Activated T-cell treated with anti-CD3 and anti-CD28 coated beads, Interleukin-2, amount 50 U/mL, for 24 hours (primary cell): ENCODE data around the gene ASPG.

ENCODE experiments used
- DNase-seq: peaks from one replicate; pipeline ENCODE4 v3.0.0-alpha.2; 2020
- H3K27ac Mint-ChIP-seq: 2 replicates; pipeline ENCODE4 v1.8.0; 2020; ENCODE audit warnings: mild to moderate bottlenecking, mixed read lengths
- H3K27me3 Mint-ChIP-seq: 2 replicates; pipeline ENCODE4 v1.8.0; 2020; ENCODE audit warnings: mixed read lengths
- H3K36me3 Mint-ChIP-seq: 2 replicates; pipeline ENCODE4 v1.8.0; 2020; ENCODE audit warnings: low read depth, mixed read lengths
- H3K4me1 Mint-ChIP-seq: 2 replicates; pipeline ENCODE4 v1.8.0; 2020; ENCODE audit warnings: low read depth, mixed read lengths
- H3K4me3 Mint-ChIP-seq: 2 replicates; pipeline ENCODE4 v1.8.0; 2020; ENCODE audit warnings: mild to moderate bottlenecking, moderate library complexity, mixed read lengths
- H3K9me3 Mint-ChIP-seq: 2 replicates; pipeline ENCODE4 v1.8.0; 2020; ENCODE audit warnings: mixed read lengths

Gene ASPG

GRCh38 chr14:104136472-104137296, 51.2 kb downstream of the ASPG start:
- DNase-seq = peak; percentile 48
- Mint-ChIP-seq H3K27me3 (peaks cover 68% of the 10 kb centered on the region), H3K36me3 (no peaks in the 10 kb centered on the region), H3K9me3 (no peaks in the 10 kb centered on the region), H3K27ac (no peak overlapping the region), H3K4me1 (peaks cover 13% of the 10 kb centered on the region), H3K4me3 (peak overlapping the region; percentile 52)

GRCh38 chr14:104137297-104138097, 52.0 kb downstream of the ASPG start:
- H3K9me3 Mint-ChIP-seq = no peaks in the 10 kb centered on the region
- H3K27me3 Mint-ChIP-seq = peaks cover 60% of the 10 kb centered on the region
- H3K4me3 Mint-ChIP-seq = peak overlapping the region; percentile 52
- H3K27ac Mint-ChIP-seq = no peak overlapping the region
- peaks cover 13% of the 10 kb centered on the region for H3K4me1 Mint-ChIP-seq
- DNase-seq = peak; percentile 83
- H3K36me3 Mint-ChIP-seq = no peaks in the 10 kb centered on the region

- peak; percentile 66 for DNase-seq
- no peaks in the 10 kb centered on the region for H3K9me3 Mint-ChIP-seq
- no peaks in the 10 kb centered on the region for H3K36me3 Mint-ChIP-seq
- peak within 1 kb of the TSS; percentile 52 for H3K4me3 Mint-ChIP-seq
- no peak within 1 kb of the TSS for H3K27ac Mint-ChIP-seq
- peaks cover 13% of the 10 kb centered on the region for H3K4me1 Mint-ChIP-seq
- H3K27me3 Mint-ChIP-seq = peaks cover 56% of the 10 kb centered on the region
Observed at GRCh38 chr14:104138098-104138717, 52.7 kb downstream of the ASPG start, which contains the start of gene KIF26A. Gene KIF26A, plus strand, starts transcription at chr14:104138587. Its CDS starts 136 bp downstream, at chr14:104138723.

GRCh38 chr14:104138718-104139459, 53.4 kb downstream of the ASPG start:
- no peak for DNase-seq
- H3K9me3 Mint-ChIP-seq = no peaks in the 10 kb centered on the region
- H3K27me3 Mint-ChIP-seq = peaks cover 49% of the 10 kb centered on the region
- H3K4me1 Mint-ChIP-seq = peaks cover 13% of the 10 kb centered on the region
- H3K36me3 Mint-ChIP-seq = no peaks in the 10 kb centered on the region
- peak overlapping the region; percentile 42 for H3K4me3 Mint-ChIP-seq
- H3K27ac Mint-ChIP-seq = no peak overlapping the region

DNA sequence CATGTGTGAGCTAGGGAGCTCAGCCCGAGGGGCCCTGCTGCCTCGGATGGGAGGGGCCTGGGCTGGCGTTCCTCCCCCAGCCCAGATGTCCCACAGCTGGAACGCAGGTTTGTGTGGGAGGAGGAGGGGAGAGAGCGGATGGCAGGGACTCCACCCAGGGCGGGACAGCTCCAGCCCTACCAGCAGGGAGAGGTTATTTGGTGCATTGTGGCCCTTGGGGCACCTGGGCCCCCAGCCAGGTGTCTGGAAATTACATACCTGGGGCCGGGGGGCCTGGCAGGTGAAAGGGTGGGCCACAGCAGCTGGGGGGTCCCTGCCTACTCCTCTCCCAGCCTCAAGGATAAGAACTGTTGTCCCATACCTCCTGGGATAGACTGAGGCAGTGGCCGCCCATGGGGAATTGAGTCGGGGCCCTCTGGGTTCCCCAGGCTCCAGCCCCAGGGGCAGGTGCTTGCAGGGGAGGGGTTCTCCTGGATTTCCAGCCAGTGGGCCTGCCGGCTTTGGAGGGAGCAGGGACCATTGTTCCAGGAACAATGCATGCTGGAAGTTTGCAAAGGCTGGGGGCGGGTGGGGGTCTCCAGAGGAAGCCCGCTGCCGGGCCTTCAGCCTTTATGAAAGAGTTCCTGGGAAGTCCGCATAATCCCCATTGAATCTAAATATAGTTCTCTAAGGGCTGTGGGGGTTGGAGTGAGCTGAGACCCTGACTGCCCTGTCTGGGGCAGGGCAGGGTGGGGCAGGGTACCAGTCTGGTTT, 54.1 kb downstream of the ASPG start:
- no peak for DNase-seq
- Mint-ChIP-seq H3K9me3 (no peaks in the 10 kb centered on the region), H3K4me1 (peaks cover 13% of the 10 kb centered on the region), H3K4me3 (peak overlapping the region; percentile 8), H3K36me3 (no peaks in the 10 kb centered on the region), H3K27ac (no peak overlapping the region), H3K27me3 (peaks cover 42% of the 10 kb centered on the region)

GRCh38 chr14:104140213-104140462, 54.6 kb downstream of the ASPG start:
- H3K4me1 Mint-ChIP-seq = peaks cover 13% of the 10 kb centered on the region
- no peaks in the 10 kb centered on the region for H3K9me3 Mint-ChIP-seq
- no peak overlapping the region for H3K4me3 Mint-ChIP-seq
- no peaks in the 10 kb centered on the region for H3K36me3 Mint-ChIP-seq
- no peak overlapping the region for H3K27ac Mint-ChIP-seq
- H3K27me3 Mint-ChIP-seq = peaks cover 37% of the 10 kb centered on the region
- no peak for DNase-seq

GRCh38 chr14:104140463-104141331, 55.2 kb downstream of the ASPG start:
- no peak overlapping the region for H3K4me3 Mint-ChIP-seq
- H3K27ac Mint-ChIP-seq = no peak overlapping the region
- H3K9me3 Mint-ChIP-seq = no peaks in the 10 kb centered on the region
- DNase-seq = no peak
- H3K27me3 Mint-ChIP-seq = peaks cover 31% of the 10 kb centered on the region
- peaks cover 10% of the 10 kb centered on the region for H3K4me1 Mint-ChIP-seq
- no peaks in the 10 kb centered on the region for H3K36me3 Mint-ChIP-seq

- DNase-seq = no peak
- H3K27me3 Mint-ChIP-seq = peaks cover 29% of the 10 kb centered on the region
- no peak overlapping the region for H3K4me3 Mint-ChIP-seq
- H3K36me3 Mint-ChIP-seq = no peaks in the 10 kb centered on the region
- H3K27ac Mint-ChIP-seq = no peak overlapping the region
- H3K4me1 Mint-ChIP-seq = peaks cover 9% of the 10 kb centered on the region
- no peaks in the 10 kb centered on the region for H3K9me3 Mint-ChIP-seq
Observed at GRCh38 chr14:104141621-104142091, 56.2 kb downstream of the ASPG start.

DNA sequence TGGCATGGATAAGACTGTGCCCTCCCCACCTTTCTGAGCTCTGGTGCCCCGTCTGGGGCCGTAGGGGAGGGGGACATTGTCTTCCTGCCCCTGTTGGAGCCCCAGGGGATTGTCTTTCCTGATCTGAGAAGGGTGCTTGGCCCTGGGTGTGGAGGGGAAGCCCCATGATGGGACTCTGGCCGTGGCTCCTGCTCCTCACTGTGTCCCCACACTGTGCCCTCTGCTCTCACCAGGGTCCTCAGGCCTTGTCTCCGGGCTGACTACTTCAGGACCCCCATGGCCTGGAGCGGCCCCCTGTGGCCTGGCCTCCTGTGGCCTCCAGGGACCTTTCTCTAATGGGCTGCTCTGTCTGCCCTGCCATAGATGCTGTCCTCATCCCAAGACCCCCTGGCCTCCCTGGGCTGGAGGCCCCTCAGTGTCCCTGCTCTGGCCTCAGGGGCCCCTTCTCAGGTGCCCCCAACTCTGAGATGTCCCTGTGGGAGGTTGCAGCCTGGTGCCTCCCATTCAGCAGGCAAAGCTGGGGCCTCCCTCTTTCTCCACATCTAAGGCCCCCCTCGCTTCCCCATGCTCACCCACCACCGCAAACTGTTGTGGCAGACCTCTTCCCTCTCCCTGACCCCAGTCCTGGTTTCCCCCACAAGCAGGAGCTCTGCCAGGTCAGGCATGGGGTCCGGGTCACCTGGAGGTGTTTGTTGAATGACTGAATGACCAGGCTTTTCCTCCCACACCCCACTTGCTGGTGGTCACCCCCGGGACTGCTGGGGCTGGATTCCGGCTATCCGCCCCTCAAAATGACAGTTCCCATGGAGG, 56.8 kb downstream of the ASPG start:
- no peak for DNase-seq
- Mint-ChIP-seq H3K27me3 (peaks cover 22% of the 10 kb centered on the region), H3K4me3 (no peak overlapping the region), H3K9me3 (no peaks in the 10 kb centered on the region), H3K36me3 (no peaks in the 10 kb centered on the region), H3K27ac (no peak overlapping the region), H3K4me1 (peaks cover 2% of the 10 kb centered on the region)

DNA sequence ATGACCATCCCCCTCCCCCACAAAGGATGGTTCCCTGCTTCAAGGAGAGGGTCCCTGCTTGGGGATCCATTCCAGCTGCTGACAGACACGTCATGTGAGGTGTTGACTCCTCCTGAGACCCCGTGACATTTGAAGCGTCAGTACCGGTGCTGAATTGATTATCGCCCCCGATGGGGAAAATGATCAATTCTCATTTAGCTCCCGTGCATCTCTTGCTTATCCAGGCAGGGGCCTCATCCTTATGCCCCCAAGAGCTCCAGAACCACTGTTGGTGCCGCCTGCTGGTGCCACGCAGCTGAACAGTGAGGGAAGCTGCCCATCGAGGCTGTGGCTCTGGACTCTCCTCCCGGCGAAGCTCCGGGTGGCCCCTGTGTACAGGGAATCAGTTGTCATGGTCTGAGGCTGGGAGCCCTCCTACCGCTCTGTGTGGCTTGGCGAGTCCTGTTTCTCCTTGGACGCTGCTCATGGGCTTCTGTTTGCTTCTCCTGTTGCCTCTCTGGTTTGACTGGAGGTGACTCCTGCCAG, 57.5 kb downstream of the ASPG start:
- DNase-seq = no peak
- no peaks in the 10 kb centered on the region for H3K36me3 Mint-ChIP-seq
- H3K27ac Mint-ChIP-seq = no peak overlapping the region
- peaks cover 19% of the 10 kb centered on the region for H3K27me3 Mint-ChIP-seq
- H3K4me3 Mint-ChIP-seq = no peak overlapping the region
- no peaks in the 10 kb centered on the region for H3K9me3 Mint-ChIP-seq
- H3K4me1 Mint-ChIP-seq = no peaks in the 10 kb centered on the region

DNA sequence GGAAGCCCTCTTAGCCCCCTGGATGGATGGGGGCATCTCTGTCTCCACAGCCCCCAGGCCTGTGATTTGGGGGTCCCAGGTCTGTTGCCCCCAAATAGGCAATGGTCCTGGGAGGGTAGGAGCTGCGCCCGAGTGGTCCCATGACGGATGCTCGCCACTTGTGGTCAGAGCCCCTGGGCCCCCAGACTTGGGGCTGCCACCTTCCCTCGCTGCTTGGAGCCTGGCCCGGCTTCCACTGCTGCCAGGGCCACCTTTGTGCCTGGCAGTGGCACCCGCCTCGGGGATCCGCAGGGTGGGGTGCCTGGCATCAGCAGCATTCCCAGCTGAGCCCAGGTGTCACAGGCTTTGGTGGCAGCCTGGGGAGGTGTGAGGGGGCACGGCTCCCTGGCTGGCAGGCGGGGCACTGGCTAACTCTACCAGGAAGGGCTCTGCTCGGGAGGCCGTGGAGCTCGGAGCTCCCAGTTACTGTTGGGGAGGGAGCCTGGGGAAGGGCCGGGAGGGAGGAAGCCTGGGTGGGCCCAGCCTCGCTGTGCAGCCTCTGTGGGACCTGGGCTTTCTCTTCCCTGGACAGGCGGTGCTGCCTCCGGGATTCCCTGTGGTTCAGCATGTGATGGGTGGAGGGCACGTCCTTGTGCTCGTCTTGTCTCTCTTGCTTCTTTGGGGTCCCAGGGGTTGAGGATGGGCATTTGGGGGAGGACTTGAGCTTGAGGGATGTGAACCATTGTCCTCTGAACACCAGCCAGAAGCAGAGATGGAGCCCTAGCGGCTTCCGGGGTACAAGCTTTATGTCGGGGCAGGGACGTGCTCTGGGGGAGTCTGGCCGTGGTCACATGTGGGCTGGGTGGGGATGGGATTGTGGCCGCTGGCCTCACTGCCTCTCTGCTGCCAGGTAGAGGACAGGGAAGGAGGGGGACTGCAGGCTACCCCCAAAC, 58.3 kb downstream of the ASPG start:
- no peaks in the 10 kb centered on the region for H3K36me3 Mint-ChIP-seq
- no peak overlapping the region for H3K4me3 Mint-ChIP-seq
- DNase-seq = no peak
- H3K27me3 Mint-ChIP-seq = peaks cover 19% of the 10 kb centered on the region
- no peaks in the 10 kb centered on the region for H3K4me1 Mint-ChIP-seq
- no peaks in the 10 kb centered on the region for H3K9me3 Mint-ChIP-seq
- no peak overlapping the region for H3K27ac Mint-ChIP-seq
